HG03095 (cell line): Measurements from ENCODE around the gene GYS2.

ENCODE experiments used
- ATAC-seq: cut with Tn5 transposase; IDR thresholded peaks from one replicate; pipeline ENCODE4 v1.9.1; 2021; ENCODE audit warnings: moderate library complexity; ENCODE audit not compliant: unreplicated experiment

The GYS2 gene

DNA sequence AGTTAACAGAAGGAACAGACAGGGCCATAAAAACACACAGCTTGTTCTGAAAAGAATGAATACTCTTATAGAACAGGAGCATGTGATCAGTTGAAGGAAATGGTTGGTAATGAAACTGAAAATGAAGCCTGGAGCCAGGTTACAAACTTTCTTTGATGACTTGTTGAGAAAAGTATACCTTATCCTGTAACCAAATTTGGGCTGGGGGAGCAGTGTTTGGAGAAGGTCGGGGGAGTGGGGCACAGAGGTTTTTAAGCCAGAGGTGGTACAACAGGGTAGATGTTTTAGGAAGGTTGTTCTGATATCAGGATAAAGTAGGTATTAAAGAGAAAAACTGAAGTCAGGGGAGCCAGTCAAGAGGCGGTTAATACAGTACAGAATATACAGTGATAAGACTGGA lies 94.9 kb downstream of the GYS2 start:
- peak; percentile 91 for ATAC-seq

DNA sequence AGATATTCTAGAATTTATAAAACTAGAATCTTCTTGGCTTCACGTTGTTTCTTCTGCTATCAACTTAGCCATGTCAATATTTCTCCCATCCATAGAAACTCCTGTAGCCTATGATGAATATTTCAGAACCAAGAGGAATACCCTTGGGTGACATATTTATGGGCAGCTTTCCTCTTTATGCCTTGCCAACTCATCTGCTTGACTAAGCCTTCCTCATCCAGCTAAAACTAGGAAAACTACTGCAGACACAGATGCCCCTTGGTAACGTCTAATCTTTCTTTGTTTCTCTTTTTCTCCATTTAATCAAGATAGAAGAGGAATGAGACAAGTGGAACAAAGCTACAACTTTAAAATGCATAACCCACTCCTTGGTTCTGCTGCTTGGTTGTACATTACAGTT lies 96.8 kb downstream of the GYS2 start:
- no peak for ATAC-seq

DNA sequence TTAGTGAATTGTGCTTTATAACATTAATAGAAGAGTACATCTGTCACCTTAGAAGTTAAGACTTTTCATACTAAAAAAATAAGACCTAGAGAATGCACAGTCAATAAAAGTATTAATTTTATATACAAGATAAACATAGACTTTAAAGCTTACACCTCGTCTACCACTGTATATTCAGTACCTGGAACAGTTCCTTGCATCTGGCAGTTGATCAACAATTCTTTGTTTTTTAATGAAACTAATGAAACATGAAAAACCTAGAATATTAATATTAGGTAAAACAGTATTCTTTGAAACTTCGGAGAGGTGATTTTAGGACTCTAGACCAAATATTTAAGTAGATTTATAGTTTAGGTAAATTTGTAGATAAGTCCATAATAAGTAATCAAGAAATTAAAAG lies 98.8 kb downstream of the GYS2 start:
- no peak for ATAC-seq

DNA sequence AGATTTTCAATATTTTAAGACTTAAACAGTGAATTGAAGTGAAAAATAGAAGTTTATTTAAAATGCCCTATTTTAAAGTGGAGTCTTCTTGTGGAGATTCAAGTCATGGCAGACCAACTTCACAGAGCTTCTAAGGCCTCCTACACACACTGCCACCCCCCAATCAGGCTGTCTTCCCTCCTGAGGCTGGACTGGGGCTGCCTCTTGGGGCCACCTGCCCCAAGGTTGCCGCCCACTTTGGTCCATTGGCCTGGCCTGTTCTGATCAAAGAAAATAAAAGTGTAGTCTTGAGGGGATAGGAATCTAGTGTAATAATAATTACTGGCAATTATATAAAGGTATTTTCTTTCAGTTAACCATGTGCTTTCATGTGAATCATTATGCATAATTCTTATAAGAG lies 101.8 kb downstream of the GYS2 start:
- no peak for ATAC-seq

DNA sequence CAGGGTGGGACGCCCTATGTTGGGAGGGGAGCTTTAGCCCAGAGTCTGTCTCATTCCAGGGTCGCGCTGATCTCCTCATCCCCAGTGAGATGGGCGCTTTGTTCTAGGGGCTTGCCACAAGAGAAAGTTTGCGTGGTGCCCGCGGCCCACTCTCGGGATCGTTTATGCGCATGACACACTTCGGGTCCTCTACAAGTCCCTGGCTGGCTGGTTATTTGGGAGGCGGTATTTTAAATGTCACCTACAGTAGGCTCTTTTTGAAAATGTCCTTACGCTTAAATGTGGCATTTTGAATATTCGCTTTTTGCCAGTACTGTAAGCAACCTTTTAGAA lies 102.5 kb downstream of the GYS2 start:
- ATAC-seq, result peak; percentile 4

DNA sequence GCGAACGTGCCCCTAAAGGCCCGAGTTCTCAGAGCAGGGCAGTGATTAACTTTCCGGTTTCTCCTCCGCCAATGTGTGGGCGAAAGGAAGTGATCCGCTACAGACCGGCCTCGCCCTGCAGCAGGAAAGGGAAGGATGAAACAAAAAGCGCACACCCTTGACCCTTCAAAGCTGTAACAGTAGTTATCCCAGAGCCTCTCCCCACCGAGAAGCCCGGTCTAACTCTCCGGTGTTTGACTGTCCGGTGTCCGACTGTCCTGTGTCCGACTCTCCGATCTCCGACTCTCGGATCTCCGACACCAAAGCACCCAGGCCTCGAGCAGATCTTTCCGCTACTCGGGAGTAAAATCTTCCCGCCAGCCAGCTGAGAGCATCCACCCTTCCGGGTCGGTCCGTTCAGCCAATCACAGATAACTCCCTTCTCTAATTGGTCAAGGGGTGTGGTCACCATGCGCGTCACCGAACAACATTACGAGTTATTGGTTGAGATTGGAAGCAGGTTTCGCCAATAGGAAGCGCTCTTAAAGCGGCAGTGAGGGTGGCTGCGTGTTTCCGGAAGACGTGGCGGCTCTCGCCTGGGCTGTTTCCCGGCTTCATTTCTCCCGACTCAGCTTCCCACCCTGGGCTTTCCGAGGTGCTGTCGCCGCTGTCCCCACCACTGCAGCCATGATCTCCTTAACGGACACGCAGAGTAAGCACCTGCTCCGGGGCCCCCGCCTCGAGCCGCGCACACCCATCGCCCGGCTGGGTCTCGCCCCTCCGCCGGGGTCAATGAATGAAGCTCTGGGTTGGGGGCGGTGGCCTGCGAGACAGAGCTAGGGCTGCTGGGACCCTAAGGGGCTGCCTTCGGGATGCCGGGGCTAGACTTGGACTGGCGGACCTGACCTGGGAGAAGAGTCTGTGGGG lies 103.1 kb downstream of the GYS2 start, which contains the start of the genes GOLT1B and RECQL:
Gene GOLT1B, plus strand, starts transcription at position 532 of the 906 bp plus-strand sequence. Its CDS starts 135 bp downstream, at position 667.
Gene RECQL, minus strand, starts transcription at position 378 of the 906 bp plus-strand sequence. CDS start 2,065 bp downstream, outside the sequence.
- peak; percentile 99 for ATAC-seq

DNA sequence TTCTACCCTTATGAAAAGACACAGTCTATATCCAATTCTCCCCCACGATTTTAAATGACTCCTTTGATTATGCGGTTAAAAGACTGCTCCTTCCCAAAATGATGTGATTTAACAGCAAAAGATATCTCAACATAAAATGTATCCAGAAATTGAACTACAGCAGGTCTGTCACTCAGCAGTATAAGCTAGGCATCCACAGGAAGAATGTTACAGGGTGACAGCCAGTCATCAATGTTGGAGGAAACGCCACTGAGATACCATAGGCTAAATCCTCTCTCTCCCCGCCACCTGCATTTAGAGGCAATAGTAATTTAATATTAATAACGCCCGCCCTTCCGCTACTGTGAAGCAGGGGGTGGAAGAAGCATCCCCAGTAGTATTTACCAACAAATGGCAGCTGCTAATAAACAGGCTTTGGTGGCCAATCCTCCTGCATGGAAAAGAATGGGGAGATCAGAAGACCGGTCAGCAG lies 103.8 kb downstream of the GYS2 start:
- peak; percentile 0 for ATAC-seq

DNA sequence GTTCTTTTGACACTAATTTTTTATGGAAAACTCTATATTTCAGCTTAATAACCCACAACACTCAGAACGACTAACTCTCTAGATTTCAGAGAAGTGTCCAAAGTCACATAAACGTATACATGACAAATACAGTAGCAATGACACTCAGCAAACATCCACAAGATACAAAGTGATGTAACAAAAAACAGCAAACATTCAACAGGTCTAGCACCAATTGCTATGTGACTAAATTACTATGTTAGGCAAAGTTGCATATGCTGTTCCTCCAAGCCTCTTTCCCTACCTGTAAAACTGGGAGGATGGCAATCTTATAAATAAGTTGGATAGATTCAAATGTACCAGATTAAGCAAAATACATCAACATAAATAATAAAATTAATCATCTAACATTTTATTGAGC lies 104.9 kb downstream of the GYS2 start:
- ATAC-seq, result no peak
